Spleen (tissue), 7 donors: ENCODE measurements around the gene RMI2.

Experiments
- CTCF ChIP-seq, 11 experiments: fragments of 200-600 bp in 7 of 11; fragments of 450-650 bp in 4 of 11; sonication (generic) in 4 of 11; IDR thresholded peaks in 8 of 11; conservative IDR thresholded peaks in 3 of 11; 1 replicate in 7 of 11; 2 replicates in 4 of 11; pipeline versions ENCODE4 v1.4.0 to v1.8.0; 2016 to 2021; ENCODE audit warnings: antibody characterized with exemption in 11 of 11, inconsistent platforms in 4 of 11, mild to moderate bottlenecking in 1 of 11
- POLR2A ChIP-seq, 3 donors: fragments of 450-650 bp; IDR thresholded peaks; one replicate each; pipeline ENCODE4 v1.5.1; 2017; ENCODE audit warnings: antibody characterized with exemption in 3 of 3, mild to moderate bottlenecking in 1 of 3
- donor health status: DM: no; HTN: no; CAD: no; lungs with moderate emphysema.
- donor health status: DM: no; HTN: no; CAD: no.
- donor health status: DM: no; HTN: no; CAD: no.

DNA sequence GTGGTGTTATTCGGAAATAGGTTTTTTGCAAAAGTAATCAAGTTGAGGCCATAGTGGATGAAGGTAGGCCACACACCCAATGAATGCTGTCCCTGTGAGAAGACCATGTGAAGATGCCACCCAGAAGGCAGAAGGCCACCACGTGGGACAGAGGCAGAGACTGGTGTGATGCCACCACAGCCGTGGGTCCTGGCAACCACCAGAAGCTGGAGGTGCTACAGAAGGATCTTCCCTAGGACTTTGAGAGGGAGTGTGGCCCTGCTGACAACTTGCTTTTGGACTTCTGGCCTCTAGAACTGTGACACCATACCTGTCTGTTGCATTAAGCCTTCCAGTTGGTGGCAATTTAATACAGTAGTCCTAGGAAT is 49.3 kb downstream of the RMI2 start:
- TF ChIP-seq CTCF (IDR thresholded peaks at IDR 0.05 in 8 of 11, conservative IDR thresholded peaks at IDR 0.05 in 3 of 11) (no peak), POLR2A (IDR thresholded peaks at IDR 0.05) (no peak)
